HG03045 (cell line): ENCODE results near the gene BTG1.
"Not testable (repeated sequence)": the region's sequence is repeated elsewhere in the genome, so short reads cannot be mapped to it uniquely, and the experiment has no call there.

Experiments used
- ATAC-seq: cut with Tn5 transposase; IDR thresholded peaks from one replicate; pipeline ENCODE4 v1.9.1; 2021; ENCODE audit warnings: mild to moderate bottlenecking, moderate library complexity; ENCODE audit not compliant: unreplicated experiment

BTG1 gene

DNA sequence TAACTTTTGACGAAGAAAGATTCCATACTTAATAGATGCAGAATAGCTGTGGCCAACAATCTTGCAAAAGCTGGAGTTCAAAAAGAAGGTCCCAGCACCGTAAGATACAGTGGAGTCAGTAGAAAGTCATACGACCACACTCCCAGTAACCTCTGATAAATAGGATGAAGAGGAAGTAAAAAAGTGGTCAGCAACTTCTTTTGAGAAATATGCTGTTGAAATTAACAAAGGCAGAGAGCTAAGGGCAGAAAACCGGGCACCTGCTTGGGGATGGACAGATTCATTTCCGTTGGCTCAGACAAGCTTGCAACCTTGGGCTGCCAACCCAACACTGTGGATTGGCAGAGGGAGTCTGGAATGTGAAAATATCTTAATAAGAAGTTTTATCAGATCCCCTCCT lies 40.0 kb downstream of the BTG1 start:
- ATAC-seq = no peak

GRCh38 chr12:92105110-92105509 lies 40.5 kb downstream of the BTG1 start:
- no peak for ATAC-seq

- ATAC-seq = no peak
Observed at GRCh38 chr12:92102606-92103005, 43.0 kb downstream of the BTG1 start.

DNA sequence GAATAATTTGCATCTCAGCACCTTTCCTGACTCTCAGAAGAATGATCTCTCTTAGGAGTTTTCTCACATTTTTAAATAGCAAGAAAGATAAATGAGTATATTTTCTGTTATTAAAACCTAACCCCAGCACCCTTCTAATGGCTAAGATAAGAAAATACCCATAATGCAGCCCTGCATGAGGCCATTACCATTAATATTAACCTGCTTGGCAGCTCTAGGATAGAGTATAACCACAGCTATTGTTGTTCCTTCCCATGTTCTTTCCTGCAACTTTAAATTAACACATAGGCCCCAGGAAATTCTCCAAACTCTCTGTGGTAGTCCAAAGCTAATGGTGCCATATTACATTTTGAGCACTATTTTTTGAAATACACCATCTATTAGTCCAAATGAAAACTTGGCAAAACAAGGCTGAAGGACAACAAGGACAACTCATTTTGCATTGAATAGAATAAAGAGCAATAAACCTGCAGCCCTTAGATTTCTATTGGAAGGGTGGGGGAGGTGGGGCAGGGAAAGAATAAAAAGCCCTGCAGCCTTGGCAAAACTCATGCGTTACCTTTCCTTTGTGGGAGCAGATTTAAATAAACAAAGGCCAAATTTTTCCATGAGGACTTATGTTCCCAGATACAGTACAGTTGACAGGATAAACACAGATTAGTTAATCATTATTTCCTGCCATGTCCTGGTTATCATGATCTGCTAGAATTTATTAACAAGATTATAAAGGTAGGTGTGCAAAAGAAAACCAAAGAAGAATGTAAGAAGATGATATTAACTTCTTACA lies 46.9 kb downstream of the BTG1 start:
- ATAC-seq = no peak

GRCh38 chr12:92096346-92097136 lies 49.1 kb downstream of the BTG1 start:
- no peak for ATAC-seq

DNA sequence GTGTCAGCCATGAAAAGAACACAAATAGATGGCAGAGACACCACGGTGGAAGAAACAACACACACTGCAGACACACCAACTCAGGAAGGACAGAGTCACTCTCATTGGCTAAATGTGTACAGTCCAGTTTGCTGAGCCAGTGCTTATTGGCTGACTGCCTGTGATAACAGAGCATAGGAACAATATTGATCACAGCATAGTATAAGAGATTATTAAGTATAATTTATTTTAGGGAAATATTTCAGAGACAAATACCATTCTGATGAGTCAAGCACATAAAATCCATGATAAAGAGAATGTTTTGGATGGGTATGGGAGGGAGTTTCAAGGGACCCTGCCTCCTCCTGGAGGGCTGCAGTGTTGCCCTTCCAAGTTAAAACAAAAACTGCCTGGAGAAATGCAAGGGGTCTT lies 50.9 kb downstream of the BTG1 start:
- ATAC-seq = no peak

GRCh38 chr12:92094301-92094700 lies 51.3 kb downstream of the BTG1 start:
- ATAC-seq = not testable (repeated sequence)
